GM18861 (cell line): ENCODE results near the gene BOK.
"Not testable (repeated sequence)": the region's sequence is repeated elsewhere in the genome, so short reads cannot be mapped to it uniquely, and the experiment has no call there.

Source experiments
- ATAC-seq: cut with Tn5 transposase; IDR thresholded peaks from one replicate; pipeline ENCODE4 v1.9.1; 2021; ENCODE audit not compliant: unreplicated experiment

The BOK gene

DNA sequence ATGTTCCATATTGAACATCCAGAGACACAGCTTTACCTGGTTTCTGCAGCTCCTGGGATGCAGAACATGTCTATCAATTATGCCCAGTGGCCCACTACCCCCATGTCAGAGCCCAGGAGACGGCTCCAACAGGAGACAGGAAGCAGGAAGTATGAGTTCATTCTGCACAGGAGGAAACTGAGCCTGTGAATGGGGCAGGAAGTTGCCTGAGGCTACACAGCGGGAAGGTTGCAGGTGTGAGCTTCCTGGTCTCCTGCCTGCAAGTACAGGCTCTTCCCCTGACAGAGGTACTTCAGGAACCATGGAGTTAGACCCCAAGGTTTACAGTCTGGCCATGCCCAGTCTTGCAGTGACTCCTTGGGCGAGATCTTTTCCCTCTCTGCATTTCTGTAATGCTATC lies 2.8 kb upstream of the BOK start:
- no peak for ATAC-seq

DNA sequence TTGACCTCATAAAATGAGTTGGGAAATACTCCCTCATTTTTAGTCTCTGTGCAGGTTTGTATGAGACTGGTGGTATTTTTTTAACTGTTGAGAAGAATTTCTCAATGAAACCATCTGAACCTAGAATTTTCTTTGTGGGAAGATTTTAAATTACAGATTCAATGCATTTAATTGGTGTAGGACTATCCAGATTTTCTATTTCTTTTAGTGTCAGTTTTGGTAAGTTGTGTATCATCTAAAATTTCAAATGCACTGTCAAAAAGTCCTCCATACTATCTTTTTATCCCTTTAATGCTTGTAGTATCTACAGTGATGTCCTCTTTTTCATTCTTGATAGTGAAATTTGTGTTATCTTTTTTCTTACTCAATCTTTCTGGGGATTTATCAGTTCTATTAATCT lies 1.8 kb upstream of the BOK start:
- ATAC-seq: no peak

DNA sequence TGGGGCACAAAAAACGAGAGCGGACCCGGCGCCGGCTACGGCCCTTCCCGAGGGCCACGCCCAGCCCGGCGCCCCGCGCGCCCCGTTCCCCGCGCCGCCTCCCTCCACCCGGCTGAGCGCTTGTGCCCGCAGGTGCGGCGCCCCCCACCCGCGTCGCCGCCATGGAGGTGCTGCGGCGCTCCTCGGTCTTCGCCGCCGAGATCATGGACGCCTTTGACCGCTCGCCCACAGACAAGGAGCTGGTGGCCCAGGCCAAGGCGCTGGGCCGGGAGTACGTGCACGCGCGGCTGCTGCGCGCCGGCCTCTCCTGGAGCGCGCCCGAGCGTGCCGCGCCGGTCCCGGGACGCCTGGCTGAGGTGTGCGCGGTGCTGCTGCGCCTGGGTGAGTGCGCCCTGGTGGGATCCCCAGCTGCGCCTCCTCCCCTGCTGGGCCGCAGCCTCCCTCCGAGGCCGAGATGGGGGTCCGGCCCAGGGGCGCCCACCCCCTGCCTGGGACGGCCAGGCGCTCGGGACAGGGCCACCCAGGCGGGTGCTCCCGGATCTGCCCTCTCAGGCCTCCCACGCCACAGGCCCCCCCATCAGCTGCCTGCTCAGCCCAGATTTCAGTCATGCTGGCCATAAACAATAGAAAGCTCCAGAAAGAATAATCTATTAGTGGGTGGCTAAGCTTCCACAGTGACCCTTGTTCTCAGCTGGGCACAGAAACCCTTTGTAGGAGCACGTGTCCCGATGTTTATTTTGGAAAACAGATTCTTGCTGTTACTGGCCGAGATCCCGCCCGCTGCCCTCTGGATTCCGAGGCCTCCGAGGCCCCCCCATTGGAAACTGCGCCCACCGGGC lies 997 bp downstream of the BOK start:
- no peak for ATAC-seq

DNA sequence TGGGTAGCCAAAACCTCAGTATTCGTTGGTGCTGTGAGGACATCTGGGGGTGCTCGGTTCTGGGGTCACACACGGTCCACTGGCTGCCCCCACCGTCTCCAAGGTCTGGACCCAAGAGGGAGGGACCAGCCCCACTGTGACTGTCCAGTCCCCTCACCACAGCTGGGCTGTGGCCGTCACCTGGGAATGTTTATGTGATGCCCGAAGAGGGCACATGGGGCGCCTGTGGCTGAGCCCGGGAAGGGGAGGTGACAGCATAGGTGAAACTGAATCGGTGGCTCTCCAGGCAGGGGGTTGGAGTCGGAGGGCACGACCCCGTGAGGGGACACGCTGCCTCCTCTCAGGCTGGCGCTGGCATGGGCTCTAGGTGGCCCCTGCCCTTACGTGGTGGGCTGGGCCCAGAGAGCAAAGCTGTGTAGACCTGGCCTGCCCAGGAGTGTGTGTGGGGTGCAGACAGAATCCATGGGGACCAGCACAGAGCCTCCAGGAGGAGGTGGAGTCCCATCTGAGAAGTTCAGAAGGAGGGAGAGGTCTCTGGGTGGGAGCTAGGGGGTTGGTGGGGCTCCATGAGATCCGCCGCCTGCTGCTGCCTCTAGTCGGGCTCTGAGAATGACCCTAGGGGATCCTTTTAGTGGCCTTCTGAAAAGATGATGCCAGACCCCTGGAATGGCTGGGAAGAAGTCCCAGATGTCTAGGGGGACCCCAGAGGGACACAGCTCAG lies 1.8 kb downstream of the BOK start:
- ATAC-seq: no peak

DNA sequence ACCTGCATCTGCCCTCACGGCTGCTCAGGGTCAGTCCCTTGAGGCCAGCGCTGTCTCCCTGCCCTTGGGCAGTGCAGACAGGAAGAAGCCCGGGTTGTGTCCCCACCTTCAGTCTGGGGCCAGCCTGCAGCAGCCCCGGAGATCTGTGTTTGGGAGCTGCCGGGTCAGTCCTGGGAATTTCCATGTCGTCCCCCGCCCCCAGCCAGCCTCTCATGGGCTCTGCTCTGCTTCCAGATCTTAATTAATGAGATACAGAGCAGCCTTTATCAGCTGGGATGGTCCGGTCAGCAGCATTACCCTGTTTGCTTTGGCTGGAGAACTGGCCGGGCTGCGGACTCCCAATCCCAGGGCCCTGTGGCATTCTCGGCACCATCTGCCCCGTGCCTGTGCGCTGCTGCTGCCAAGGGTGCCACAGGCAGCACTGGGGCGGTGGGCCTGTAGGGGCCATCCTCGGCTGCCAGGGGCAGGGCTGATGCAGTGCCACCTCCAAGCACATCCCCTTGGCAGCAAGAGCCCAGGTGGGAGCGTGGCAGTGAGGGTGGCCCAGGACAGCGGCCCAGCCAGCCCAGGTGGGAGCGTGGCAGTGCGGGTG lies 2.4 kb downstream of the BOK start:
- ATAC-seq: no peak

DNA sequence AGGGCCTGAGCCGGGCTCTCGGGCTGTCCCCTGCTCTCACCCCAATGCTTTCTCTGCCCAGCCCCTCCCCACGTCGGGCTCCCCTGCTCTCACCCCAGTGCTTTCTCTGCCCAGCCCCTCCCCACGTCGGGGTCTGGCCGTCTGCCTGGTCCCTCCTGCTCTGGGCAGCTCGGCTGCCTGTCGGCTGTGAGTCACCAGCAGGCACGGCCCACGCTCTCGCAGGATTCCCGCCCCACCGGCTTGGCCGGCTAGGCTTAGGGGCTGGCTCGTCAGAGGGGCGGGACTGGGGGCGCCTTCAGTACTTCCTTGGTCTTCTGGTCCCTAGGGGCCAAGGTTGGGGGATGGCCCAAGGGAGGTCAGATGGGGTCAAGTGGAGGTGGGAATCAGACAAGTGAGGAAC lies 3.3 kb downstream of the BOK start:
- ATAC-seq: no peak

DNA sequence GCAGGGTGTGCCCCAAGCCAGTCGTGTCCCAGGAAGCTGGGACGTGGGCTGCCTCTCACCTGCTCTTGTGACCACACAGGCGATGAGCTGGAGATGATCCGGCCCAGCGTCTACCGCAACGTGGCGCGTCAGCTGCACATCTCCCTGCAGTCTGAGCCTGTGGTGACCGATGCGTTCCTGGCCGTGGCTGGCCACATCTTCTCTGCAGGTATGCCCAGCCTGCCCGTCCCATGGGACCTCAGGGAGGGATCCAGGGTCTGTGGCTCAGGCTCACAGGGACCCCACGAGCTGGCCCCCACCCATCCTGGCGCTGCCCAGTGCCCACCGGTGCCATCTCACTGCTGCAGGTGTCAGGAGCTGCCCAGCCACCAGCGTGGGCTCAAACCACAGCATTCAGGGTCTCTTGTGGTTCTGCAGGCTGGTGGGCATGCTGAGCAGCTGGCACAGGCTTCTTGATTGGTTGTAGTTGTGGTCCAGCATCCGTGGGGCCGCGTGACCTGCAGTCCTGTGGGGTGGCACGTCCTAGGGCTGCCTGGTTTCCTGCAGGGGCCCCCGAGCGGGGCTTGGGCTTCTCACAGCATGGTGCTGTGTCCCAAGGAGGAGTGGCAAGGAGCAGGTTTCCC lies 3.8 kb downstream of the BOK start:
- no peak for ATAC-seq

DNA sequence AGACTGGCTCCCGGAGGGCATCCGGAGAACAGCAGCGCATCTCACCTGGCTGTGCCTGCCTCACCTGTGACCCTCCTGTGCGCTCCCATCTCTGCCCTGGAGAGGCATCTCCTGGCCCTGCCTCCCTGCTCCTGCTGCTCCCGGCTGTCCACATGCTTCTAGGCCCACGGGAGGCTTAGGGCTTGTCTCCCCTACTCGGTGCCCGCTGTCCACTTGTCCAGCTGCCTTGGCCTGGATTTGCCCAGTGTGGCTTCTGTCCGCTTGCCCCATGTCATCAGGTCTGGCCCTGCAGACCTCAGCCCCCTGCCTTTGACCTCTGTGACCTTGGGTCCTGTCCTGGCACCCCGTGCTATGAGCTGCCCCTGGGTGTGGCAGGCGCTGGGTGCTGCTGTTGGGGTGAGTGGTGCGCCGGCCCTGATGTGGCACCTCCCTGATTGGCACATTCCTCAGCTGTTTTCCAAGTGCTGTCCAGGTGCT lies 4.5 kb downstream of the BOK start:
- no peak for ATAC-seq

DNA sequence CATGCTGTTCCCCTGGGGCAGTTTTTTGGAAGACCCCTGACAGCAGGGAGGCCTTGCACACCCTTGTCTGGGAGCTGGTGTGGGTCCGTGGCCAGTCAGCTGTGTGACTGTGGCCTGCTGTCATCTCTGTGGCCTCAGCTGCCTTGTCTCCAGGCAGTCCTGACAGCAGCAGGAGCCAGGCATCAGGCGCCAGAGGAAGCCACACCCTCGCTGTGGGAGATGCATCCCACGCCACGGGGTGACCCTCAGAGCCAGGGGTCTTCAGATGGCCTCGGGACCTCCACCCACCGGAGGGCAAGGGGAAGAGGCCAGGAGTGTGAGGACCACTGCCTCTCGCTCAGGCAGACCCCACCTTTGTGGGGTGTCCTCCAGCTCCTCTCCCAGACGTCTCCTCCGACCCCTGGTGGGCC lies 5.0 kb downstream of the BOK start:
- no peak for ATAC-seq

DNA sequence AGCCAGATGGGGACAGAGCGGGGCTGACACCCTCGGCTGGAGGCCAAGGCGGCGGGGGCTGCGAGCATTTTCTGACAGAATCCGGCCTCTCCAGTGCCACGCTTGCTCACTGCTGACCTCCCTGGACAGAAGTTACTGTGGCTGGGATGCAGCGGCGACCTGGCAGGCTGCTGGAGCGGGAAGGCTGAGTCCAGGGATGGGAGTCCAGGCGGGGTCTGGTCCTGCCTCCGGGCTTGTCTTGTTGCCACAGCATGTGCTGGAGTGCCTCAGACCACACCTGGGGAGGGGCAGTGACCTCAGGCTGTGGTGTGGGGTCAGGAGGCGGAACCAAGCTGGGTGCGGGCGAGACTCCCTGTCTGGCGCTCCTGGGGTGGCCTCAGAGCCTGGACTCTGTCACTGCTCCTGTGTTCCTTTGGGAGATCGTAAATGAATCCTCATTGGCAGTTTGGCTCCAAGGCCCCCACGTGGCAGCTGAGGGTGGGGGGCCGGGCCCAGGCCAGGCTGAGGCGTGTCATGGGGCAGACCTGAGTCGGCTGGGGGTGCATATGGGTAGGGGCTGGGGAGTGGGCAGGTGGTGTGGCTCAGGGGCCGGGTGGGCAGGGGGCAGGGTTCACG lies 5.5 kb downstream of the BOK start:
- no peak for ATAC-seq

DNA sequence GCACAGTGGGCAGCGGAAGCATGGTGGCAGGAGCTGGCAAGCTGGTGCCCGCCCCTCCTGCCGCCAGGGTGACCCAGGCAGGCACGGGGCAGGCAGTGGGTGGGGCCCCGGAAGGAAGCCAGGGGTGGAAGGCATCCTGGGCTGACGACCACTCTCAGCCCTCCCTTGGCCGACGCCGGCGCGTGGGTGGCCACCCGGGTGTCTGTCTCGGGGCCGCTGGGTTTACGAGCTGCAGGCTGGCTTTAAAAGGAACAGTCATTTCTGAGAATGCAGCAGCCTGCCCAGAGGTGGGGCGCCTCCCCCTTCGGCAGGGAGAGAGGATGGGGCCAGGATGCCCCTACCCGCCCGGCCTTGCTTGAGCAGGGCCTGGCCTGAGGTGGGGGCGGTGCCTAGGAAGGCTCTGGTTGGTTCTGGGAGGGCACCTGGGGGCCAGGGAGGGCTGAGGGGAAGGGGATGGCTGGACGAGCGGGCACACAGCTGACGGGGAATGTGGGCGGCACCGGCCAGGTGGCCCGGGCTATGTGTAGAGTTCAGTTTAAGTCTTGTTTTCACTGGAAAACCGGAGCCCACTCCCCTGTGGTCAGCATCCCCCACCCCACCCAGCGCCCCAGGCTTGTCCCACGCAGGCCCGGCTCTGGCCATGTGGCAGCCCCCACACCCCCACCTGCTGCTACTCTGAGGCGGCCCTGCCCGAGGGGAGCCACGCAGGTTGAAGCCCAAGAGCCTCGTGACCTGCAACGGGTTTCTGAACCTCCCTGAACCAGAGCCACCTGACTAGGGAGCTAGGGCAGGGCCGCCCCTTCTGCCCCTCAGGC lies 6.3 kb downstream of the BOK start:
- ATAC-seq: no peak

DNA sequence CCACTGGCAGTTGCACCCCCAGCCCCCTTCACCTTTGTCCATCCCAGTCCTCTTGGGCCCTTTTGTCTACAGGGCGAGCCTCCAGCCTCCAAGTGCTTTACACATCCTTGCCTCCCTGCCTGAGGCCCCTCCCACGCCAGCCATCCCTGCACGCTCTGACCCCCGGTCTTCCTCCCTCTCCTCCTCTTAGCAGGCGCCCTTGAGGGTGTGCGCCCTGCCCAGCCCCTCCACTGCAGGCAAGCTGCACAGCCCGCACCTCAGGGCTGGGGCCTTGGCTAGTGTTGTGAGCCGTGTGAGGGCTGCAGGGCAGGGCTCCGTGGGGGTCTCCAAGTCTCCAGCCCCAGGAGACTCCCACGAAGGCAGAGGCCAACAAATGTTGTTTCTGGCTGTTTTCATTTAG lies 6.9 kb downstream of the BOK start:
- ATAC-seq: no peak

DNA sequence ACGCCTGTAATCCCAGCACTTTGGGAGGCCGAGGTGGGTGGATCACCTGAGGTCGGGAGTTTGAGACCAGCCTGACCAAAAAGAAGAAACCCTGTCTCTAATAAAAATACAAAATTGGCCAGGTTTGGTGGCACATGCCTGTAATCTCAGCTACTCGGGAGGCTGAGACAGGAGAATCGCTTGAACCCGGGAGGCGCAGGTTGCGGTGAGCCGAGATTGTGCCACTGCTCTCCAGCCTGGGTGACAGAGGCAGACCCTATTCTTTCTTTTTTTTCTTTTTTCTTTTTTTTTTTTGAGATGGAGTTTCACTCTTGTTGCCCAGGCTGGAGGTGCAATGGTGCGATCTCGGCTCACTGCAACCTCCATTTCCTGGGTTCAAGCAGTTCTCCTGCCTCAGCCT lies 7.5 kb downstream of the BOK start:
- not testable (repeated sequence) for ATAC-seq

DNA sequence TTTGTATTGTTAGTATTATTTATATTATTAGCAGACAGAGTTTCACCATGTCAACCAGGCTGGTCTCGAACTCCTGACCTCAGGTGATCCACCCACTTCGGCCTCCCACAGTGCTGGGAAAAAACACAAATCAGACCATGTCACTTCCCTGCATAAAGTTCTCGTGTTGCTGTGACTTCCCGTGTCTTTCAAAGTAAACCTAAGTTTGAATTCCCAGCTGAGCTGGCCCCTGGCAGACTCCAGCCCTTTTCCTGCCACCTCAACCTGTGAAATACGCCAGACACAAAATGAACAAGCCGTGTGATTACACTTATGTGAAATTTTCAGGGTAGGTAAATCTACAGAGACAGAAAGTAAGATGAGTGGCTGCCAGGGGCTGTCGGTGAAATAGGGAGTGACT lies 7.9 kb downstream of the BOK start:
- ATAC-seq: no peak

DNA sequence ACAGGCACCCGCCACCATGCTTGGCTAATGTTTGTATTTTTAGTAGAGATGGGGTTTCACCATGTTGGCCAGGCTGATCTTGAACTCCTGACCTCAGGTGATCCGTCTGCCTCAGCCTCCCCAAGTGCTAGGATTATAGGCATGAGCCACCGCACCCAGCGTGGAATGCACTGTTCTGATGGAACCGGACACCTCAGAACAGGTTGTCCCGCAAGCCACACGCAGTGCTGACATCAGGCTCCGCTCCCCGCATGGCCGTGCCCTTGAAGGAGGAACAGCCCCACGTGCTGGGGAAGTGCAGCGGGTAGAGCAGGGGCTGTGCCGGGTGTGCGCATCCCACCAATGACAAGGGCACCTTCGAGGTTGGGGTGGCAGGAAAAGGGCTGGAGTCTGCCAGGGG lies 8.7 kb downstream of the BOK start:
- ATAC-seq: not testable (repeated sequence)

DNA sequence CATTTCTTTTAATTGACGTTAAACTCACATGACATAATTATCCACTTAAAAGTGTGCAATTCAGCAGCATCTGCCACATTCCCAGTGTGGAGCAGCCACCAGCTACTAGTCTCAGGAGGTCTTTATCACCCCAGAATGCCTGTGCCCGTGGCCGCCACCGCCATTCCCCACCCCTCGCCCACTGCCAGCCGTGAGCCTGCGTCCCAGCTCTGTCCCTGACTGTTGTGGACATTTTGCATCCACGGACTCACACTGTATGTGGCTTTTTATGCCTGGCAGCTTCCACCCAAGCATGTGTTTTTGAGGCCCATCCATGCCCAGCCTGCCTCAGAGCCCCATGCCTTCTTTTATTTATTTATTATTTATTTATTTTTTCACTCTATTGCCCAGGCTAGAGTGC lies 9.2 kb downstream of the BOK start:
- ATAC-seq: no peak

DNA sequence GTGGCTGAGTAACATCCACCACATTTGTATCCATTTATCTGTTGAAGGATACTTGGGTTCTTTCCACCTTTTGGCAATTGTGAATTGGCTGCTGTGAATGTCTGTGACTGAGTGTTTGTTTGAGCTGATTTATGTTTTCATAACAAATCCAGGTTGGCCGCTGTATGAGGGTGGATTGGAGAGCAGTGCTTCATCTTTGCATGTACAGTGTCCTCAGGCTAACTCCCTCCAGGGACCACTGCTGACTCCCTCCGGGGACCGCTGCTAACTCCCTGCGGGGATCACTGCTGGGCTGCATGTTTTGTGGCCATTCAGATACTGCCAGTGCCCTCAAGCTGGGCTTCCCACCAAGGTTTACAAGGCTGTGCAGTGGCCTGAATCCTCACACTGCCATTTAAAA lies 10.2 kb downstream of the BOK start:
- ATAC-seq: no peak

DNA sequence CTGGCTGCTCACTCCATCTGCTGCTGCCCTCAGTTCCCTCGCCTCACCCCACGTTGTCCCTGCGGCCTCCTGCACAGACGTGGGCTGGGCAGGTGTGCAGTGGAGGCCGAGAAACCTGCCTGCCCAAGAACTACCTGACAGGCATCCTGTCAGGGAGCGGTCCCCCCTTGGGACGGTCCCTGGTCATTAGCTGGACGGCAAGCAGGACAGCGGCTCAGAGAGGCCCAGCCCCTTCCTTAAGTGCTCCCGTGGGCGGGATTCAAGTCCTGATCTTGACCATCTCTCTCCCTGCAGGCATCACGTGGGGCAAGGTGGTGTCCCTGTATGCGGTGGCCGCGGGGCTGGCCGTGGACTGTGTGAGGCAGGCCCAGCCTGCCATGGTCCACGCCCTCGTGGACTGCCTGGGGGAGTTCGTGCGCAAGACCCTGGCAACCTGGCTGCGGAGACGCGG lies 11.3 kb downstream of the BOK start:
- no peak for ATAC-seq

DNA sequence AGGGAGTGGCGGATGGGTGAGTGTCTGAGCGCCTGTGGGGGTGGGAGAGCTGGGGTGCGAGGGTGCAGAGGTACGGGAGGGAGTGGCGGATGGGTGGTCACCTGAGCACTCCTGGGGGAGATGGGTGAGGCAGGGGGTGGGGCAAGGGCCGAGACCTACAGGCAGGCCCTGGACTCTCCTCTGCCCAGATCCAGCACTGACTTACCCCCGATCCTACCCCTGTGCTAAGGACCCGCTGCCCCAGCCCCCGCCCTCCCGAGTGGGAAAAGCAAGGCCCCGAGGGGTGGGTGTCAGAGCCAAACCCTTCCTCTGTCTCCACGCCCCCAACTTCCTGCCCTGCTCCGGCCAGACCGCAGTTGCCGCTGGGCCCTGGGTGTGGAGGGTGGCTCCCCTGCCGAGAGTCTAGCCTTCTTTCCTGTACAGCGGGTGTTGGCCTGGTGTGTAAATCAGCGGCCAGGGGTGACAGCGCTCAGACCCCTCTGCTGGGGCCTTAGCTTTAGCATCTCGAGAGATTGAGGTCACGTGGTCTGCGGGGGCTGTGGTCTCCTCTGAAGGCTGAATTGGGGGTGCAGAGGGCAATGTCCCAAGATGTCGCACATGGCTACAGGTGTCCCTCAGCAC lies 12.5 kb downstream of the BOK start:
- no peak for ATAC-seq
